Neural cell (in vitro differentiated cells): ENCODE measurements around the gene PEX7. TPM values are rescaled to one million over a fixed set of nuclear protein-coding genes. Genes with fewer than 3 reads are reported as not detected.

Source experiments
- H2AFZ ChIP-seq: fragments of 200-600, 300-800 bp; sonication (generic), shearing (Covaris generic); 2 replicates; pipeline ENCODE4 v1.6.0; 2014; ENCODE audit warnings: low read depth, mild to moderate bottlenecking, antibody characterized with exemption, low read length, moderate library complexity
- H3F3A ChIP-seq: fragments of 200-600 bp; shearing (Covaris generic); 2 replicates; pipeline ENCODE4 v1.6.1; 2016; ENCODE audit warnings: mild to moderate bottlenecking, moderate library complexity, mixed read lengths, antibody characterized with exemption, low read length; ENCODE audit not compliant: insufficient read depth, poor library complexity, severe bottlenecking
- H3K27ac ChIP-seq: fragments of 200-600, 300-800 bp; sonication (generic), shearing (Covaris generic); 2 replicates; pipeline ENCODE4 v1.5.1; 2014; ENCODE audit warnings: mild to moderate bottlenecking, low read length, moderate library complexity
- H3K27me3 ChIP-seq: fragments of 300-800, 200-600 bp; sonication (generic), shearing (Covaris generic); 2 replicates; pipeline ENCODE4 v1.6.0; 2014; ENCODE audit warnings: mild to moderate bottlenecking, low read depth, low read length, moderate library complexity; ENCODE audit not compliant: insufficient read depth
- H3K36me3 ChIP-seq: fragments of 300-800, 200-600 bp; sonication (generic), shearing (Covaris generic); 2 replicates; pipeline ENCODE4 v1.5.1; 2014; ENCODE audit warnings: mild to moderate bottlenecking, antibody characterized with exemption, low read length, moderate library complexity; ENCODE audit not compliant: insufficient read depth
- H3K4me2 ChIP-seq: fragments of 300-800, 200-600 bp; sonication (generic), shearing (Covaris generic); 2 replicates; pipeline ENCODE4 v1.6.0; 2014; ENCODE audit warnings: mild to moderate bottlenecking, low read length
- H3K4me3 ChIP-seq: fragments of 300-800, 200-600 bp; sonication (generic), shearing (Covaris generic); 2 replicates; pipeline ENCODE4 v1.5.1; 2014; ENCODE audit warnings: mild to moderate bottlenecking, low read length, moderate library complexity
- H3K79me2 ChIP-seq: fragments of 200-600 bp; shearing (Covaris generic); replicated peaks from 2 replicates; pipeline ENCODE4 v1.6.0; 2014; ENCODE audit warnings: mild to moderate bottlenecking, low read length, moderate library complexity; ENCODE audit not compliant: insufficient read depth
- H3K9ac ChIP-seq: fragments of 300-800, 200-600 bp; sonication (generic), shearing (Covaris generic); 2 replicates; pipeline ENCODE4 v1.6.1; 2016; ENCODE audit warnings: mild to moderate bottlenecking, low read length, mixed read lengths
- H3K9me2 ChIP-seq: fragments of 200-600 bp; shearing (Covaris generic); 2 replicates; pipeline ENCODE4 v1.6.1; 2016; ENCODE audit warnings: mild to moderate bottlenecking, low read length, mixed read lengths; ENCODE audit not compliant: insufficient read depth
- H3K9me3 ChIP-seq: fragments of 200-600, 300-800 bp; sonication (generic), shearing (Covaris generic); 2 replicates; pipeline ENCODE4 v1.6.1; 2016; ENCODE audit warnings: mild to moderate bottlenecking, mixed run types, low read length, moderate library complexity, mixed read lengths
- H4K20me1 ChIP-seq: fragments of 200-600 bp; shearing (Covaris generic); 2 replicates; pipeline ENCODE4 v1.6.1; 2016; ENCODE audit warnings: mild to moderate bottlenecking, mixed run types; ENCODE audit not compliant: insufficient read depth
- CTCF ChIP-seq: fragments of 450-650 bp; IDR thresholded peaks from 2 replicates; pipeline ENCODE4 v1.5.1; 2014; ENCODE audit warnings: antibody characterized with exemption, mild to moderate bottlenecking, moderate library complexity; ENCODE audit not compliant: poor library complexity, severe bottlenecking
- EP300 ChIP-seq: fragments of 450-650 bp; conservative IDR thresholded peaks from 2 replicates; pipeline ENCODE4 v1.6.1; 2014; ENCODE audit warnings: antibody characterized with exemption, mild to moderate bottlenecking, moderate library complexity; ENCODE audit not compliant: poor library complexity, severe bottlenecking
- EZH2 ChIP-seq: fragments of 200-600, 300-800 bp; shearing (Covaris generic), sonication (generic); IDR thresholded peaks from 2 replicates; pipeline ENCODE4 v1.6.1; 2014; ENCODE audit warnings: antibody characterized with exemption, low read length, borderline replicate concordance, mild to moderate bottlenecking; ENCODE audit not compliant: insufficient read depth, poor library complexity, severe bottlenecking
- MXI1 ChIP-seq: fragments of 450-650 bp; conservative IDR thresholded peaks from 2 replicates; pipeline ENCODE4 v1.6.1; 2014; ENCODE audit warnings: antibody characterized with exemption, mild to moderate bottlenecking; ENCODE audit not compliant: poor library complexity, severe bottlenecking
- POLR2AphosphoS5 ChIP-seq: IDR thresholded peaks from 2 replicates; pipeline ENCODE4 v1.6.1; 2012
- RAD21 ChIP-seq: fragments of 450-650 bp; conservative IDR thresholded peaks from 2 replicates; pipeline ENCODE4 v1.6.1; 2014; ENCODE audit warnings: antibody characterized with exemption, mild to moderate bottlenecking, moderate library complexity
- REST ChIP-seq: IDR thresholded peaks from 2 replicates; pipeline ENCODE4 v1.6.1; 2012; ENCODE audit warnings: borderline replicate concordance
- SMC3 ChIP-seq: fragments of 450-650 bp; conservative IDR thresholded peaks from 2 replicates; pipeline ENCODE4 v1.6.1; 2014; ENCODE audit warnings: antibody characterized with exemption, mild to moderate bottlenecking, moderate library complexity; ENCODE audit not compliant: poor library complexity
- TAF1 ChIP-seq: IDR thresholded peaks from 2 replicates; pipeline ENCODE4 v1.6.1; 2012; ENCODE audit warnings: low read depth
- polyA plus RNA-seq: library from polyadenylated mRNA; depleted of rRNA; stranded (reverse); fragments of >200 nt; gene quantifications from 2 replicates; pipeline ENCODE4 v1.2.3, GENCODE V29; 2014

The PEX7 gene
- polyA plus RNA-seq, 1 donor from 2014 or later, result 10.8 TPM

- H3F3A ChIP-seq, result peaks cover 3% of the 10 kb centered on the region
- H4K20me1 ChIP-seq, result no peaks in the 10 kb centered on the region
- no peak overlapping the region for H3K27ac ChIP-seq
- no peaks in the 10 kb centered on the region for H3K36me3 ChIP-seq
- peak overlapping the region; percentile 98 for H3K4me3 ChIP-seq
- peaks cover 41% of the 10 kb centered on the region for H3K27me3 ChIP-seq
- H3K9me2 ChIP-seq, result no peaks in the 10 kb centered on the region
- TF ChIP-seq RAD21, result peak; percentile 1
- TF ChIP-seq REST, result no peak
- no peaks in the 10 kb centered on the region for H3K79me2 ChIP-seq
- no peak overlapping the region for H3K4me2 ChIP-seq
- H2AFZ ChIP-seq, result no peak overlapping the region
- H3K9me3 ChIP-seq, result no peaks in the 10 kb centered on the region
- H3K9ac ChIP-seq, result peak overlapping the region; percentile 74
Observed at GRCh38 chr6:136792095-136792409, 30.3 kb upstream of the PEX7 start.

DNA sequence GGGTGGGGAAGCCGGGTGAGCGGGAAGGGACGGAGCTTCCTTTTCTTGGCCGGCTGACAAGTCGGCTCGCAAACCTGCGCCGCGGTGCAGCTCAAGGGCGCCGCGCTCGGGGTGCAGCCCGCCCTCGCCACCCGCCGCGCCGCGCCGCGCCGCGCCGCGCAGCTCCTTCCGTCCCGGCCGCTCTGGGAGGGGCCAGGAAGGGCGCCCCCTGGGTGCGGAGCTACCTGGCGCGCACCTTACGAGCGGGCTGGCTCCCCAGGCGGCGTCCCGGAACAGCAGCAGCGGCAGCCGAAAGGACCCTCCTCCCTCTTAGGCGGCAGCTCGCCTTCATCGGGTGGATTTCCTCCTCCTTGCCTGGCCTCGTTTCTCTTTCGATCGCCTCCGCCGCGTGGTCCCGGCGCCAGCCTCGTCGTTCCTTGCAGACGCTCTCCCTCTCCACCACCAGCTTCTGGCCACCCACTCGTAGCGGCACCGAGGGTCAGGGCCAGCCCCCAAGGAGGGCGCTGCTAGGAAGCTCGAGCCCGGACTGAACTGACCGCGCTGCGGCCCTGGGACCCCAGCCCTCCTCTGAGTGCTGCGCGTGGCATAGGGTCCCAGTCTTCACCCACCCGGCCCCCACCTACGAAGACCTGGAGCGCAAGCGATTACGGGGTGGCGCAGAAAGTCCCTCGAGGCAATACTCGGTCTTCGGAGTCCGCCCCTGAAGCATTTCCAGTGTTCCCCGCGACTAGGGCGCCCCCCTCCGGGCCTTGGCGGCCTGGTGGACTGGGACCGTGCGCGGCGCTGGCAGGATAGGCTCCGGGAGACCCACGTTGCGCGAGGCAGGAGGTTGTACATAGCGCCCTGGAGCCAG lies 29.8 kb upstream of the PEX7 start, which contains the start of gene MAP3K5:
Gene MAP3K5, minus strand, starts transcription at position 68 of the 853 bp plus-strand sequence. CDS start 320 bp downstream, outside the sequence.
- Histone ChIP-seq H2AFZ (peak within 1 kb of the TSS; percentile 95), H3F3A (peaks cover 3% of the 10 kb centered on the region), H3K36me3 (no peaks in the 10 kb centered on the region), H3K9me3 (no peaks in the 10 kb centered on the region), H3K27ac (peak within 1 kb of the TSS; percentile 5), H3K9ac (peak within 1 kb of the TSS; percentile 74), H3K79me2 (no peaks in the 10 kb centered on the region), H4K20me1 (no peaks in the 10 kb centered on the region), H3K9me2 (no peaks in the 10 kb centered on the region), H3K27me3 (peaks cover 41% of the 10 kb centered on the region), H3K4me2 (peak within 1 kb of the TSS; percentile 76), H3K4me3 (peak within 1 kb of the TSS; percentile 98)
- TF ChIP-seq EZH2 (no peak), EP300 (peak; percentile 18), TAF1 (peak; percentile 50), RAD21 (peak; percentile 82), REST (peak; percentile 34), POLR2AphosphoS5 (peak; percentile 12), SMC3 (peak; percentile 68), MXI1 (peak; percentile 58), CTCF (peak; percentile 75)
